GM21717 (cell line): ENCODE data around the gene TIMM22.
"Not testable (repeated sequence)": the region's sequence is repeated elsewhere in the genome, so short reads cannot be mapped to it uniquely, and the experiment has no call there.

ENCODE experiments used
- ATAC-seq: cut with Tn5 transposase; IDR thresholded peaks from one replicate; pipeline ENCODE4 v1.9.1; 2021; ENCODE audit warnings: mild to moderate bottlenecking, moderate library complexity; ENCODE audit not compliant: unreplicated experiment

The TIMM22 gene

GRCh38 chr17:1037238-1037879, 40.4 kb downstream of the TIMM22 start:
- no peak for ATAC-seq

DNA sequence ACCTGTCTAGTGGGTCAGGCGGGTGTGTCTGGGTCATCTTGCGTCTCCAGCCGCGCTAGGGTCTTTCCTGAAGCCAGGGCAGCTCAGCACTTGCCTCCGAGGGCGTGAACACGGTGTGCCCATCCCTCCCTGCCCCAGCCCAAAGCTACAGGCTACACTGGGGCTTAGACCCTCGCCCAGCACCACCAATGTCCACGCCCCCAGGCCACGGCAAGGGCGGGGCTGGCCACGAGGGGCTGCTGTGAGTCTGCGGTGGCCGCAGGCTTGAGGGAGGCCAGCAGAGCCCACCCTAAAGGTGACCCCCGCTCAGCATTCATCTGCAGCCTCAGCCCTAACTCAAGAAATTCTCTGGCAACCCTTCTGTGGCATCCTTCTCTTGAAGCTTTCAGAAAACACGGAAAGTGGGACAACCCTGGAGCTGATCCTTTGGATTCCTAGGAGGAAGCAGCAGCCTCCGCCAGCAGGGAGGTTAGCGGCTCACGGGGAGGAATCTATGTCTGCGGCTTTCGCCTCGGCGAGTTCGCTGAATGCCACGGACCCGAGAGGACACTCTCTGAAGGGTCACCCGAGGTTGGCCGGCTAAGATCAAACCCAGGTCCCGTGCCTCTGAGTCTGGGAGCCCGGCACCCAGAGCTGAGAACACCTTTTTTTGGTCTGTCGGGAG, 41.7 kb downstream of the TIMM22 start:
- no peak for ATAC-seq

GRCh38 chr17:1039123-1039507, 42.2 kb downstream of the TIMM22 start:
- no peak for ATAC-seq

DNA sequence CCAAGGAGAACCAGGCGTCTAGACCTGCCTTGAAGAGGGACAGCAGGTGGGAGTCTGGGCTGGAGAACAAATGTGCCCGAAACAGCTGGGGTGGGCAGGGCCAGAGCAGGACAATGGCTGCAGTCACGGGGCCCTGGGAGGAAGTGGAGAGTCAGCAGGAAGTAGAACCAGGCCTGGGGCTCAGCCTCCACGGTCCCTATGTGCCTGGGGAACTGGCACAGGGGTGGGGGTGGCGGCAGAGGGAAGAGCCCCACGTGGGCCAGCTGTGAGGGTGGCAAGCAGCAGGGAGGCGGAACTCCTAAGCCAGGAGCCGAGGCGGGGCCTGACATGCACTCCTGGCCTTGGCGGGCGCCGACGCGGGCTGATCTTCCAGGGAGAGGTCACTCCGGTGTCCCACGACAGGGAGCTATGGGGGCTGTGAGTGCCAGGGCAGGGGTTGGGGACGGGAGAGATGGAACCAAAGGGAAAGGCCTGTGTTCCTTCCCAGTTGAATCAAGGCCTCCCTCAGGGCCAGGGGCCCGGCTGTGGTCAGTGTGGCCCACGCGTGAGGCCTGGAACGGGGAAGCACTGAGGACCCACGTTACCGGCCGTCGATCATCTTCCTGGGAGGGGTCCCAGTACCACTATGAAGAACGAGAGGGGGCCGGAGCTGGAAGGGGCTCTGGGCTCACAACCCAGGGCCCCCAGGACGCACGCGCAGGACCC, 42.7 kb downstream of the TIMM22 start:
- ATAC-seq, result no peak

GRCh38 chr17:1040216-1040600, 43.3 kb downstream of the TIMM22 start:
- ATAC-seq, result no peak

- ATAC-seq, result no peak
Observed at GRCh38 chr17:1041746-1042145, 44.8 kb downstream of the TIMM22 start.

GRCh38 chr17:1042486-1042885, 45.6 kb downstream of the TIMM22 start:
- ATAC-seq, result no peak

DNA sequence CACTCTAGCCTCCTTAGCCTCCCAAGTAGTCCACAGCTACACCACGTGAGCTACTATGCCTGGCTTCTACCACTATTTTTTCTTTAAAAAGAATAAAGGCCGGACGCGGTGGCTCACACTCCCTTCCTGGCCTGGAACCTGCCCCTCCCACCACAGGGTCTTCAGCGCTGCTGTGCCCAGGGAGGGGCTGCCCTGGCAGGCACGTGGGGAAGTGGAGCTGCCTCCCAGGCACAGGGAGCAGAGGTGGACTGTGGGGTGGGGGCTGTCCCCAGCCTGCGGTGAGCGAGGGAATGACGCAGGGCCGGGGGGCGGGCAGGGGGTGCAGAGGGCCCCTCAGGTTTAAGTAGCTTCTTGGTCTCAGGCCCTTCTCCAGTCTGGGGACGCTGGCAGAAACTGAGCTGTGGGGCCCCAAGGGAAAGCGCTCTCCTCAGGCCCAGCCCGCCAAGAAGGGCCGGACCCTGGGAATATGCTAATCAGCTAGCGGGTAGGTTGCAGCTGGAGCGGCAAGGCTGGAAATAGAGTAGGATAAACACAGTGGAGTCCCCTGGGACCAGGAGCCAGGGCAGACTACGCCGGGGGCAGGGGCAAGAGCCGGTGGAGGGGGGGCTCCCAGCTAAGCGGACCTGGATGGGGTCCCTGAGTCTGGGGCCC, 46.8 kb downstream of the TIMM22 start:
- no peak for ATAC-seq

DNA sequence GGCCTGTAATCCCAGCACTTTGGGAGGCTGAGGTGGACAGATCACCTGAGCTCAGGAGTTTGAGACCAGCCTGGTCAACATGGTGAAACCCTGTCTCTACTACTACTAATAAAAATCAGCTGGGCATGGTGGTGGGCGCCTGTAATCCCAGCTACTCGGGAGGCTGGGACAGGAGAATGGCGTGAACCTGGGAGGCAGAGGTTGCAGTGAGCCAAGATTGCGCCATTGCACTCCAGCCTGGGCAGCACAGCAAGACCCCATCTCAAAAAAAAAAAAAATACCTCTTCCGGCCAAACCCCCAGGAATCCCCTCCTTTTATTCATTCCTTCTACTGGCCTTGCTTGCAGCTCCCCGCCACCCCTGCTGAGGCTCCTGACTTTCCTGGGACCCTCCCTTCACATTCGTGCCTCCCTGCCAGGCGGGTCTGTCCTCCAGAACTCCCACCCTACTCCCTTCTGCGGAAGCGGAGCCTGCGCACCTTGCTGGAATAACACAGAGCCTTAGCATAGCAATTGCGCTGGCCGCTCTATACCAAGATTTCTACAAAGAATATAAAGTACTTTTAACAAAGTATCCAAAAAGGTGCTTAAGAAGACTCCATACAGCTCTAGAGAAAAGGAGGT, 47.6 kb downstream of the TIMM22 start:
- not testable (repeated sequence) for ATAC-seq

DNA sequence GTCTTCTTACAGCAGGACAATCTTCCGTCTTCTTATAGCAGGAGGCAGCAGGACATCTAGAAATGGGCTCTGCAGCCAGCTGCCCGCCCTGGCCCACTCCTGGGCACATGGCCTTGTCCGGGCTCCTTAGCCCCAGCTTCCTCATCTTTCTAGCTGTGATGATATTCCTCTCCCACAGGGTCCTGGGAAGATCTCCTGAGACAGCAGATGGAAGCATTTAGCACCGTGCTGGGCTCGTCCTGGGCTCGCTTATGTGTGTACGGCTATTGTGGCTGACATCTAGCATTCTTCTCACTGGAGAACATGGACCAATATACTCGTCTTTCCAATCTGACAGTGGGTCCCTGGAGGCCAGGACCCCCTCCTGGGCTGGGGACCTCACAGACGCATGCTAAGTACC, 48.5 kb downstream of the TIMM22 start:
- ATAC-seq, result no peak

- no peak for ATAC-seq
Observed at GRCh38 chr17:1047177-1047878, 50.4 kb downstream of the TIMM22 start.

DNA sequence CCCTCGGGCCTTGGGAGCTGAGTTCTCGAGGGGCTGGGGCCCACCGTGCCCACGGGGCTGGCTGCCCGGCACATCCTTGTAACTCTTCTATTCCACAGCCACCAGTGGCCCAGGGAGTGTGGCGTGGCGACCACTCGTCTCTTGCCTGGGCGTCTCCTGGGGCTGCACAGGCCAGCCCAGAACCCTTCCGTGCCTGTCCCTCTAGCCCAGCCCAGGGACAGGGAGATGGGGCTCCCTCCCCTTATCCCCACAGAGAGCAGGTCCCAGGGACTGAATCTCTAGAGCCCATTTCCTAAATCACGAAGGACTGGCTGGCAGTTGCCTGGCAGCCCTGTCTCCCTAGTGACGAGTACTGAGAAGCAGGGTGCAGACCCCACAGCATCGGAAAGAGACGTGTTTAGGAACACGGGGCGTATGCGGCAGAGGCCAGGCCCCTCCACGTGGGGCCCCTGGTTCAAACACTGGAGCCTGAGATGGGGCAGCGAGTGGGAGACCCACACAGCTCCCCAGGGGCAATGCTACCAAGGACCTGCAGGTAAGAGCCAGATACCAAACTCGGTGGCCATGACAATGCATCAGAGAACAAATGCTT, 51.0 kb downstream of the TIMM22 start:
- ATAC-seq, result no peak

- ATAC-seq, result not testable (repeated sequence)
Observed at GRCh38 chr17:1048516-1049115, 51.7 kb downstream of the TIMM22 start.

DNA sequence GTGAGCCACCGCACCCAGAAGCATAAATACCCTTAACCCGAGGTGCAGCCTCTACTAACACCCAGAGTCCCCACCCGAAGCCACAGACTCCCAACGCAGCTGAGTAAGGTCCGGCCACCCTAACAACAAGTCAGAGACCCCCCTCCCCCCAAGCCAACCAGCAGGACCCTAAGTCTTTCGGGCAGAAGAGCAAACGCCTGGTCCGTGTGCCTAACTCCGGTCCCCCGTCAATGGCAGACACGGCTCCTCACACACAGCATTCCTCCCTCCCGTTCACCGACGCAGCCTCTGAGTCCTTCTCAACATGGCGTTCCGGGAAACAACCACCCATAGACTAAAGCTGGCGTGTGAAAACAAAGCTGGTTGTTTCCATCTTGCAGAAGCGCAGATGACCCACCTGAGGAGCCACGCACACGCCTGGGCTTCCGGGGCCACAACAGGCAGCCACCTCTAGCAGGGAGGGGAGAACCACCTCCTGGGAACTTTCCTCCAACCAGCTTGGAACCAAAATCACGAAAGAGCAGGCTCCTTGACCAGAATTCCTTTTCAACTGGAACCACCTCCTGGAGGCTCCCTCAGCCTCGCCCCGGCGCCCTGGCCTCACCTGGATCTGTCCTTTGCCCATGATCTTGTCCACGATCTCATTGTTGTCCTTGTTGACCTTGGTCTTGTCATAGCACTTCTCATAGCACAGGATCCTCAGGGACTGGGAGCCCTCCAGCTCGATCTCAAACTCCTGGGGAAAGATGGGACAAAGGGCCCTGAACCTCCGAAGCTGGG, 52.7 kb downstream of the TIMM22 start:
- ATAC-seq, result no peak

GRCh38 chr17:1050246-1050995, 53.5 kb downstream of the TIMM22 start:
- ATAC-seq, result no peak

DNA sequence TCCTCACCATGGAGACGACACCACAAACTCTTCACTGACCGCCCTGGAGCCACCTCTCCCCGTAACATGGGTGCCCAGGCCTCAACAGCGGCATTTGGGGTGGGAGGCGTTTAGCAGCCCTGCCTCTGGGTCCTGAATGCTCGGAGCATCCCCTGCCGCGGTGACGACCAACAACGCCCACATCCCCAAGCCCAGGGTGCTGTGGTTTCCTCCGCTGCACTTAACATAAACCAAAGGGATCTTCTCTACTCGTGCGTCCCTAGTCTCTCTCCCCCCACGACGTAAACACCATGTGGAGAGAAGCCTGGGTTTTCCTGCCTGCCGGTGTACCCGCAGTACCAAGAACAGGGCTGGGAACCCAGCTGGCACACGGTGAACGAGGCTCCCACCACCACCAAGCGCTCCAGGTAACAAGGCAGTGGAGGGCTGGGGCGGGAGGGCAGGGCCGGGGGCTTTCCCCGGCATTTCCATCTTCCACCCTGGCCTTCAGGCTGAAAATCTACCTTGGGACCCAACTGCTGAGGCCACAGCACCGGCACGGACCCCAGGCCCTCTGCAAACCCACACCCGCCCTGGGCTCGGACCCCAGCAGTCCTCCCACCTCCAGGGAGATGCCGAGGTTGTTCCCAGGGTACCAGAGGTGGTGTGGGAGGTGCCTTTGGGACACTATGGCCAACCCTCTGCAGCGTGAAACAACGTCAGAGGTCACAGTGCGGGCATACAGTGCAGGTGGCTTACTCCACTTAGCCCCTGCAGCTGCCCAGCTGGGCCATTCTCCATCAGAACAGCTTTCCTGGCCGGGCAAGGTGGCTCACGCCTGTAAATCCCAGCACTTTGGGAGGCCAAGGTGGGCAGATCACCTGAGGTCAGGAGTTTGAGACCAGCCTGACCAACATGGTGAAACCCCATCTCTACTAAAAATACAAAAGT, 54.3 kb downstream of the TIMM22 start:
- ATAC-seq, result no peak
